Keratinocyte (primary cell): ENCODE results near the gene CTDSP2. TPM values are rescaled to one million over a fixed set of nuclear protein-coding genes. Genes with fewer than 3 reads are reported as not detected.
"Not testable (repeated sequence)": the region's sequence is repeated elsewhere in the genome, so short reads cannot be mapped to it uniquely, and the experiment has no call there.

Experiments used
- DNase-seq: peaks from one replicate; pipeline ENCODE4 v3.0.0-alpha.2; 2011; ENCODE audit warnings: low read depth, missing footprints, low spot score
- FAIRE-seq: peaks from 2 replicates; lab custom pipeline; 2011; peaks lifted over from hg19 to GRCh38; lab: Jason Lieb, UNC
- H2AFZ ChIP-seq: 2 replicates; pipeline ENCODE4 v1.6.0; 2012; ENCODE audit warnings: low read length, control low read depth, inconsistent platforms; ENCODE audit not compliant: control insufficient read depth
- H3K27ac ChIP-seq: 2 replicates; pipeline ENCODE4 v1.5.1; 2011; ENCODE audit warnings: low read length; ENCODE audit not compliant: control insufficient read depth, insufficient read depth
- H3K27me3 ChIP-seq: 3 replicates; pipeline ENCODE4 v1.6.0; 2011; ENCODE audit warnings: low read length; ENCODE audit not compliant: control insufficient read depth, insufficient read depth; ENCODE audit errors: extremely low read depth
- H3K36me3 ChIP-seq, 2 experiments: 2 replicates in 1 of 2; 3 replicates in 1 of 2; pipeline ENCODE4 v1.5.1; 2011; ENCODE audit warnings: low read length in 2 of 2, mild to moderate bottlenecking in 1 of 2; ENCODE audit not compliant: control insufficient read depth in 2 of 2, insufficient read depth in 2 of 2; ENCODE audit errors: extremely low read depth in 1 of 2
- H3K4me1 ChIP-seq: 3 replicates; pipeline ENCODE4 v1.5.1; 2011; ENCODE audit warnings: low read length; ENCODE audit not compliant: control insufficient read depth, insufficient read depth; ENCODE audit errors: extremely low read depth
- H3K4me2 ChIP-seq: 3 replicates; pipeline ENCODE4 v1.6.0; 2011; ENCODE audit warnings: low read depth, low read length; ENCODE audit not compliant: control insufficient read depth, insufficient read depth; ENCODE audit errors: extremely low read depth
- H3K4me3 ChIP-seq, 3 experiments: fragments of 200-600 bp in 1 of 3; sonication (generic) in 1 of 3; 2 replicates in 2 of 3; 3 replicates in 1 of 3; pipeline ENCODE4 v1.5.1; 2011 to 2016; ENCODE audit warnings: low read length in 3 of 3, mild to moderate bottlenecking in 3 of 3, control low read depth in 2 of 3, inconsistent platforms in 1 of 3, low read depth in 1 of 3, mixed read lengths in 1 of 3, mixed run types in 1 of 3, moderate library complexity in 1 of 3; ENCODE audit not compliant: control insufficient read depth in 2 of 3, insufficient read depth in 2 of 3; ENCODE audit errors: extremely low read depth in 1 of 3
- H3K79me2 ChIP-seq: 2 replicates; pipeline ENCODE4 v1.6.0; 2012; ENCODE audit warnings: low read length; ENCODE audit not compliant: control insufficient read depth, insufficient read depth
- H3K9ac ChIP-seq: 3 replicates; pipeline ENCODE4 v1.6.0; 2011; ENCODE audit warnings: low read length; ENCODE audit not compliant: control insufficient read depth, insufficient read depth; ENCODE audit errors: extremely low read depth
- H3K9me1 ChIP-seq: 3 replicates; pipeline ENCODE4 v1.6.0; 2011; ENCODE audit warnings: low read length; ENCODE audit not compliant: control insufficient read depth, insufficient read depth; ENCODE audit errors: extremely low read depth
- H3K9me3 ChIP-seq: 2 replicates; pipeline ENCODE4 v1.5.1; 2012; ENCODE audit warnings: low read depth, low read length; ENCODE audit not compliant: control insufficient read depth
- H4K20me1 ChIP-seq: 3 replicates; pipeline ENCODE4 v1.6.0; 2011; ENCODE audit warnings: low read length; ENCODE audit not compliant: control insufficient read depth, insufficient read depth; ENCODE audit errors: extremely low read depth
- EZH2 ChIP-seq: IDR thresholded peaks from one replicate; pipeline ENCODE4 v1.6.1; 2012; ENCODE audit warnings: inconsistent platforms, mild to moderate bottlenecking, low read length, moderate library complexity
- dilution Hi-C: fragments of 300-500 bp; cut with MboI; formaldehyde crosslinking; loops from one replicate; pipeline ENCODE4 v1.7.0; 2020; ENCODE audit warnings: low sequenced_read_pairs; ENCODE audit not compliant: extremely low pct_ligation_motif_present
- polyA plus RNA-seq, 5 experiments: library from polyadenylated mRNA; depleted of rRNA in 3 of 5; stranded (reverse) in 3 of 5; stranded (forward) in 1 of 5; unstranded in 1 of 5; fragments of >200 nt; gene quantifications; 1 replicate in 1 of 5; 2 replicates in 3 of 5; 3 replicates in 1 of 5; pipeline versions ENCODE4 v1.2.1 to v1.2.3, GENCODE V29; 2011 to 2012; ENCODE audit warnings: missing spikeins in 2 of 5, low read depth in 1 of 5, low replicate concordance in 1 of 5
- TF ChIP-seq, protein P1 (sequence below), 3 experiments: IDR thresholded peaks in 1 of 3; conservative IDR thresholded peaks in 1 of 3; optimal IDR thresholded peaks in 1 of 3; 2 replicates in 2 of 3; 3 replicates in 1 of 3; pipeline versions ENCODE3 to v1.5.1; 2011; ENCODE audit warnings: low read length in 3 of 3, mild to moderate bottlenecking in 3 of 3, moderate library complexity in 2 of 3, control low read depth in 1 of 3, inconsistent platforms in 1 of 3; ENCODE audit not compliant: insufficient read depth in 2 of 3; ENCODE audit errors: extremely low read depth in 1 of 3

The CTDSP2 gene
- polyA plus RNA-seq, 1 donor (not counting 4 experiments of a cell fraction or from before 2014, with no cell fraction given), result 54.6 TPM

DNA sequence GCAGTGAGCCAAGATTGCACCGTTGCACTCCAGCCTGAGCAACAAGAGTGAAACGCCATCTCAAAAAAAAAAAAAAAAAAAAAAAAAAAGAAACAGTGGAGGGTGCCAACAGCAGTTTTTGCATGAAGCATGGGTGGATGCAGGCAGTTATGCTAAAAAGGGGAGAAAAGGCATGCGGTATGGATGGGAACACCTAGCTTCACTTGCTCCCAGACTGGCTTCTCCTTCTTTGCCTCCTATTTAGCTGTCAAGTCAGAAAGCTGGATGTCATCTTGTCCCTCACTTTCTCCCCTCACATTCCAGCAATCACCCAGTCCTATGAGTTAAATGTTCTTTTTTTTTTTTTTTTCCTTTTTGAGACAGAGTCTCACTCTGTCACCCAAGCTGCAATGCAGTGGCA lies 71.5 kb downstream of the CTDSP2 start:
- Histone ChIP-seq H4K20me1 (no peaks in the 10 kb centered on the region), H3K79me2 (peaks cover 15% of the 10 kb centered on the region), H3K27ac (no peak overlapping the region), H3K4me3 (no peak overlapping the region), H3K4me1 (peaks cover 12% of the 10 kb centered on the region), H3K27me3 (no peaks in the 10 kb centered on the region), H3K4me2 (no peak overlapping the region), H3K9me1 (no peaks in the 10 kb centered on the region), H3K9me3 (no peaks in the 10 kb centered on the region), H3K9ac (no peak overlapping the region), H2AFZ (no peak overlapping the region), H3K36me3 (peaks cover 9 to 10% of the 10 kb centered on the region in 2 experiments)
- FAIRE-seq (no peak), DNase-seq (no peak)
- dilution Hi-C loops, result no loop called here
- TF ChIP-seq, protein P1, sequence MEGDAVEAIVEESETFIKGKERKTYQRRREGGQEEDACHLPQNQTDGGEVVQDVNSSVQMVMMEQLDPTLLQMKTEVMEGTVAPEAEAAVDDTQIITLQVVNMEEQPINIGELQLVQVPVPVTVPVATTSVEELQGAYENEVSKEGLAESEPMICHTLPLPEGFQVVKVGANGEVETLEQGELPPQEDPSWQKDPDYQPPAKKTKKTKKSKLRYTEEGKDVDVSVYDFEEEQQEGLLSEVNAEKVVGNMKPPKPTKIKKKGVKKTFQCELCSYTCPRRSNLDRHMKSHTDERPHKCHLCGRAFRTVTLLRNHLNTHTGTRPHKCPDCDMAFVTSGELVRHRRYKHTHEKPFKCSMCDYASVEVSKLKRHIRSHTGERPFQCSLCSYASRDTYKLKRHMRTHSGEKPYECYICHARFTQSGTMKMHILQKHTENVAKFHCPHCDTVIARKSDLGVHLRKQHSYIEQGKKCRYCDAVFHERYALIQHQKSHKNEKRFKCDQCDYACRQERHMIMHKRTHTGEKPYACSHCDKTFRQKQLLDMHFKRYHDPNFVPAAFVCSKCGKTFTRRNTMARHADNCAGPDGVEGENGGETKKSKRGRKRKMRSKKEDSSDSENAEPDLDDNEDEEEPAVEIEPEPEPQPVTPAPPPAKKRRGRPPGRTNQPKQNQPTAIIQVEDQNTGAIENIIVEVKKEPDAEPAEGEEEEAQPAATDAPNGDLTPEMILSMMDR (optimal IDR thresholded peaks at IDR 0.05 in 1 of 3, IDR thresholded peaks at IDR 0.05 in 1 of 3, conservative IDR thresholded peaks at IDR 0.05 in 1 of 3; ENCODE audit: extremely low read depth in 1 of 3, insufficient read depth in 2 of 3, low read length in 3 of 3), result no peak
- no peak for TF ChIP-seq EZH2

DNA sequence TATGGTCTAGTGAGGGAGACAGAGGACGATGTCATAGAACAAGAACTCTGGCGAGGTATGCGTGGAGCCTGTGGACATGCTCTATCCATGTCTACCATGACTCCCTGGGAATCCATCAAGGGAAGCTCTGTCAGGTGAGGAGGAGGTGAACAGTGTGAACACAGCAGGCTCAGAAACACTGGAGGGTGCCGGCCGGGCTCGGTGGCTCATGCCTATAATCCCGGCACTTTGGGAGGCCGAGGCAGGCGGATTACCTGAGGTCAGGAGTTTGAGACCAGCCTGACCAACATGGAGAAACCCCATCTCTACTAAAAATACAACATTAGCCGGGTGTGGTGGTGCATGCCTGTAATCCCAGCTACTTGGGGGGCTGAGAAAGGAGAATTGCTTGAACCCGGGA lies 71.9 kb downstream of the CTDSP2 start:
- H3K4me1 ChIP-seq, result peaks cover 12% of the 10 kb centered on the region
- H3K9me3 ChIP-seq, H2AFZ ChIP-seq, H3K4me2 ChIP-seq, DNase-seq, H3K9ac ChIP-seq, H3K9me1 ChIP-seq, dilution Hi-C loops, H3K27me3 ChIP-seq, H3K36me3 ChIP-seq, FAIRE-seq, H3K4me3 ChIP-seq, H4K20me1 ChIP-seq, H3K27ac ChIP-seq: not testable (repeated sequence)
- H3K79me2 ChIP-seq, result peaks cover 19% of the 10 kb centered on the region
